Lower leg skin (tissue), 4 donors: ENCODE results near the gene CLTA. TPM values are rescaled to one million over a fixed set of nuclear protein-coding genes. Genes with fewer than 3 reads are reported as not detected.

Experiments used
- DNase-seq, 2 donors: peaks; one replicate each; pipeline ENCODE4 v3.0.0-alpha.2; 2019; ENCODE audit warnings: low spot score in 2 of 2
- H3K4me3 ChIP-seq: fragments of 200-600 bp; sonication (generic); 2 replicates; pipeline ENCODE4 v1.5.1; 2017; ENCODE audit warnings: mild to moderate bottlenecking, low read depth; ENCODE audit not compliant: poor library complexity, severe bottlenecking
- POLR2A ChIP-seq, 2 donors: fragments of 450-650 bp; IDR thresholded peaks; one replicate each; pipeline ENCODE4 v1.6.1; 2016 to 2017; ENCODE audit warnings: antibody characterized with exemption in 2 of 2, mild to moderate bottlenecking in 1 of 2, moderate library complexity in 1 of 2
- WGBS, 2 donors: methylation state at CpG; one replicate each; pipeline ENCODE4 v1.1.5; 2018; 5-methylcytosine and 5-hydroxymethylcytosine counted together
- intact Hi-C: fragments of 100-400 bp; cut with DNase I; formaldehyde crosslinking; loops from one replicate; pipeline ENCODE4 v1.15.0; 2023; ENCODE audit warnings: low total_unique reads
- total RNA-seq, 4 donors: library from RNA; depleted of rRNA; stranded (reverse); fragments of >200 nt; gene quantifications; one replicate each; pipeline ENCODE4 v1.1.0, GENCODE V29; 2016
- TF ChIP-seq, protein P1 (sequence below), 3 donors: fragments of 450-650 bp; IDR thresholded peaks; one replicate each; pipeline ENCODE4 v1.5.1; 2016; ENCODE audit warnings: antibody characterized with exemption in 3 of 3, mild to moderate bottlenecking in 3 of 3, moderate library complexity in 2 of 3

Gene CLTA
- total RNA-seq, 4 donors from 2014 or later, result 162 to 240 (median 213) TPM

GRCh38 chr9:36144309-36145232 is 46.1 kb upstream of the CLTA start:
- no peak for DNase-seq
- H3K4me3 ChIP-seq, result no peak overlapping the region
- no peak for TF ChIP-seq POLR2A (IDR thresholded peaks at IDR 0.05)
- TF ChIP-seq, protein P1, sequence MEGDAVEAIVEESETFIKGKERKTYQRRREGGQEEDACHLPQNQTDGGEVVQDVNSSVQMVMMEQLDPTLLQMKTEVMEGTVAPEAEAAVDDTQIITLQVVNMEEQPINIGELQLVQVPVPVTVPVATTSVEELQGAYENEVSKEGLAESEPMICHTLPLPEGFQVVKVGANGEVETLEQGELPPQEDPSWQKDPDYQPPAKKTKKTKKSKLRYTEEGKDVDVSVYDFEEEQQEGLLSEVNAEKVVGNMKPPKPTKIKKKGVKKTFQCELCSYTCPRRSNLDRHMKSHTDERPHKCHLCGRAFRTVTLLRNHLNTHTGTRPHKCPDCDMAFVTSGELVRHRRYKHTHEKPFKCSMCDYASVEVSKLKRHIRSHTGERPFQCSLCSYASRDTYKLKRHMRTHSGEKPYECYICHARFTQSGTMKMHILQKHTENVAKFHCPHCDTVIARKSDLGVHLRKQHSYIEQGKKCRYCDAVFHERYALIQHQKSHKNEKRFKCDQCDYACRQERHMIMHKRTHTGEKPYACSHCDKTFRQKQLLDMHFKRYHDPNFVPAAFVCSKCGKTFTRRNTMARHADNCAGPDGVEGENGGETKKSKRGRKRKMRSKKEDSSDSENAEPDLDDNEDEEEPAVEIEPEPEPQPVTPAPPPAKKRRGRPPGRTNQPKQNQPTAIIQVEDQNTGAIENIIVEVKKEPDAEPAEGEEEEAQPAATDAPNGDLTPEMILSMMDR (IDR thresholded peaks at IDR 0.05), result no peak
- 91% methylated on average over 12 of the region's 12 CpGs for WGBS, 2 donors
- intact Hi-C loops, result no loop called here

DNA sequence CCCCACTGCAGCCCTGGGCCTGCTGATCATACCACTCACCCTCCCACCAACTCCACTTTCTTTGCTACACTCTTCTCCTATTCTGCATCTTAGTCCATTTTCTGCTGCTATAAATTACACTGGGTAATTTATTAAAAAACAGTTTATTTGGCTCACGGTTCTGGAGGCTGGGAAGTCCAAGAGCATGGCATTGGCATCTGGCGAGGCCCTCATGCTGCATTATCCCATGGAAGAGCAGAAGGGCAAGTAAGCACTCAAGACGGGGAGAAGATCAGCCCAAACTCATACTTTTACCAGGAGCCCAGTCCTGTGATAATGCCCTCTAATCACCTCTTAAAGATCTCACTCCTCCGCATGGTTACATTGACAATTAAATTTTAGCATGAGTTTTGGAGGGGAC is 44.8 kb upstream of the CLTA start:
- DNase-seq, result no peak
- intact Hi-C loops, result no loop called here
- 98 to 99% methylated on average over 4 of the region's 4 CpGs for WGBS, 2 donors
- no peak overlapping the region for H3K4me3 ChIP-seq
- TF ChIP-seq, protein P1 (IDR thresholded peaks at IDR 0.05), result no peak
- TF ChIP-seq POLR2A (IDR thresholded peaks at IDR 0.05), result no peak

- H3K4me3 ChIP-seq, result no peak overlapping the region
- WGBS, 2 donors, result 84 to 91% methylated on average over 10 of the region's 10 CpGs
- TF ChIP-seq, protein P1 (IDR thresholded peaks at IDR 0.05), result no peak
- TF ChIP-seq POLR2A (IDR thresholded peaks at IDR 0.05), result no peak
- DNase-seq, result no peak
- intact Hi-C loops, result no loop called here
Measured at GRCh38 chr9:36146651-36147050, 44.1 kb upstream of the CLTA start.

- WGBS, 2 donors, result 93 to 96% methylated on average over 14 of the region's 14 CpGs
- intact Hi-C loops, result no loop called here
- TF ChIP-seq, protein P1 (IDR thresholded peaks at IDR 0.05), result no peak
- TF ChIP-seq POLR2A (IDR thresholded peaks at IDR 0.05), result no peak
- DNase-seq, result no peak
- no peak overlapping the region for H3K4me3 ChIP-seq
Measured at GRCh38 chr9:36147441-36148175, 43.1 kb upstream of the CLTA start.

GRCh38 chr9:36148311-36149051 is 42.2 kb upstream of the CLTA start:
- DNase-seq, result peak; percentile 94 to 99
- intact Hi-C loops, result no loop called here
- no peak overlapping the region for H3K4me3 ChIP-seq
- TF ChIP-seq POLR2A (IDR thresholded peaks at IDR 0.05), result no peak
- TF ChIP-seq, protein P1 (IDR thresholded peaks at IDR 0.05), result no peak
- 61 to 65% methylated on average over 14 of the region's 14 CpGs for WGBS, 2 donors
